SJCRH30 (cell line): ENCODE measurements around the gene ZNG1B. TPM values are rescaled to one million over a fixed set of nuclear protein-coding genes. Genes with fewer than 3 reads are reported as not detected.
"Not testable (repeated sequence)": the region's sequence is repeated elsewhere in the genome, so short reads cannot be mapped to it uniquely, and the experiment has no call there.

Source experiments
- DNase-seq, 2 experiments: peaks; one replicate each; pipeline ENCODE4 v3.0.0-alpha.2; 2015 to 2020
- H3K27ac ChIP-seq: fragments of 250-450 bp; sonication (Bioruptor Pico); 2 replicates; pipeline ENCODE4 v1.5.1; 2020; ENCODE audit warnings: mild to moderate bottlenecking, moderate library complexity
- H3K27me3 ChIP-seq: fragments of 250-450 bp; sonication (Bioruptor Pico); 2 replicates; pipeline ENCODE4 v1.5.1; 2020; ENCODE audit warnings: mild to moderate bottlenecking, moderate library complexity
- H3K36me3 ChIP-seq: fragments of 250-450 bp; sonication (Bioruptor Pico); 2 replicates; pipeline ENCODE4 v1.5.1; 2020; ENCODE audit warnings: mild to moderate bottlenecking, moderate library complexity
- H3K4me1 ChIP-seq: fragments of 250-450 bp; sonication (Bioruptor Pico); 2 replicates; pipeline ENCODE4 v1.5.1; 2020; ENCODE audit warnings: mild to moderate bottlenecking, moderate library complexity
- H3K4me3 ChIP-seq: fragments of 250-450 bp; sonication (Bioruptor Pico); 2 replicates; pipeline ENCODE4 v1.5.1; 2020; ENCODE audit warnings: mild to moderate bottlenecking, moderate library complexity
- H3K9me3 ChIP-seq: fragments of 250-450 bp; sonication (Bioruptor Pico); replicated peaks from 2 replicates; pipeline ENCODE4 v1.5.1; 2020; ENCODE audit warnings: mild to moderate bottlenecking, moderate library complexity
- total RNA-seq: library from RNA; depleted of rRNA; stranded (reverse); fragments of >200 nt; shearing (Covaris generic); gene quantifications from 2 replicates; pipeline ENCODE4 v1.2.3, GENCODE V29; 2014; rRNA removed

Gene ZNG1B
- total RNA-seq, 1 experiment from 2014 or later = 83.1 TPM

GRCh38 chr2:113520837-113521236, 83.3 kb downstream of the ZNG1B start:
- H3K4me3 ChIP-seq, H3K27me3 ChIP-seq, H3K36me3 ChIP-seq, H3K4me1 ChIP-seq, H3K9me3 ChIP-seq: not testable (repeated sequence)
- H3K27ac ChIP-seq = peak overlapping the region; percentile 51
- peak in 1 of 2 experiments; percentile 37 for DNase-seq

- peak in 1 of 2 experiments; percentile 66 for DNase-seq
- H3K9me3 ChIP-seq, H3K4me1 ChIP-seq, H3K27me3 ChIP-seq, H3K36me3 ChIP-seq, H3K4me3 ChIP-seq: not testable (repeated sequence)
- H3K27ac ChIP-seq = peak overlapping the region; percentile 51
These were observed 84.0 kb downstream of the ZNG1B start for GRCh38 chr2:113521492-113521891.

DNA sequence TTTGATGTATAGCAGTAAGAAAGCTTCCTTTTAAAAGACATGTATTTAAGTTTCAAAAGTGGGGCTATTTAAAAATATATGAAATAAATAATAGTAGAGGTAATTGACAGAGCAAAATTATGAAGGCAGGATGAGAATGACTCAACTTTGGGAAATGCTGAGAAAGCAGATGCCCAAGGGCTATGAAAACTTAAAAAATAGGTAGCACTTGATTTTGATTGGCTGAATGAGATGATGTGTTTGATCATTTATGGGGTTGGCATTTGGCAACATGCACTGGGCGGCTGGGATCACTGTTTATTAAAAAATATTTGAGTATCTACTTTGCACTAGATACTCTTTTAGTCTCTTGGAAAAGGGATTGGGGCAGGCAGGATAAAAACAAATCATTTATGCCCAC, 87.5 kb downstream of the ZNG1B start:
- not testable (repeated sequence) for H3K27me3 ChIP-seq, H3K9me3 ChIP-seq, H3K36me3 ChIP-seq, H3K4me3 ChIP-seq, H3K4me1 ChIP-seq, DNase-seq, H3K27ac ChIP-seq

- not testable (repeated sequence) for H3K27ac ChIP-seq, H3K9me3 ChIP-seq, DNase-seq, H3K36me3 ChIP-seq, H3K4me1 ChIP-seq, H3K27me3 ChIP-seq
- peak overlapping the region; percentile 32; the same call in 1 of the 2 replicates for H3K4me3 ChIP-seq
These were observed 90.0 kb downstream of the ZNG1B start for GRCh38 chr2:113527350-113528045.

GRCh38 chr2:113528126-113528525, 90.6 kb downstream of the ZNG1B start:
- not testable (repeated sequence) for H3K27ac ChIP-seq, H3K27me3 ChIP-seq, H3K36me3 ChIP-seq, H3K4me1 ChIP-seq, H3K9me3 ChIP-seq, H3K4me3 ChIP-seq
- peak in 1 of 2 experiments; percentile 18 for DNase-seq

DNA sequence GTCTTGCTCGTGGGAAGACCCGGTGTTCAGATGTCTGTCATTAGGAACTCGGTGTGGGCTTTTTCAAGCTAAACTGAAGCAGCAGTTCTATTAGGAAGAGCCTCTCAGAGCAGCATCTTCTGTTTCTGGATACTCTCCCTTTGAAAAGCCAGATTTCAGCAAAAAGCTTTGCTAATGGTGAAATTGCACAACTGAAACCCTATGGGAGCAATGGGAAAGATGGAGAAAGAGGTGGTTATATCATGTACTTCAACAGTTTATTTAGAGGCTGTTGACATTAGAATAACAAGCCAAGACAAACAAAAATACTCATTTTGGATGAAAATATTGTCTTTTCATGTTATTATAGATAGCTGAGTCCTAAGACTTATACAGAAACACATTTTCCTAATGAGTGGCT, 91.4 kb downstream of the ZNG1B start:
- not testable (repeated sequence) for H3K27me3 ChIP-seq, DNase-seq, H3K4me3 ChIP-seq, H3K36me3 ChIP-seq, H3K4me1 ChIP-seq, H3K27ac ChIP-seq, H3K9me3 ChIP-seq

DNA sequence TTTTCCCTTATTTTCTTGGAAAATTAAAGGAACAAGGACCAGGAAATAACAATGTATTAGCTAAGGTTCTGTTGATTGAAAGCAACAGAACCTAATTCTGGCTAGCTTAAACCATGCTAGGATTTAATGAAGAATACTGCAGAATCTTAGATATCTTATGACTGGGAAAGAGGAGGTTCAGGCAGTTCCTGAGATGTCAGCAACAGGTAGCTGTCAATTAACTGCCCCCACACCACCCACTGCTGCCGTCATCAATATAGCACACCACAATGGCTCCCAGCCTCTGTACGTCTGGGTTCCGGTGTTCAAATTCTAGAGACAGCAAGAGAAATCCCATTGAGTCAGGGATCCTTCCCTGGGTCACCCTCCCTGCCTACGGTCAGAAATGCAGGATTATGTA, 95.5 kb downstream of the ZNG1B start:
- not testable (repeated sequence) for H3K27ac ChIP-seq, H3K4me1 ChIP-seq, H3K36me3 ChIP-seq, H3K9me3 ChIP-seq, DNase-seq, H3K4me3 ChIP-seq, H3K27me3 ChIP-seq

GRCh38 chr2:113536573-113536972, 99.1 kb downstream of the ZNG1B start:
- not testable (repeated sequence) for H3K27ac ChIP-seq, H3K27me3 ChIP-seq, H3K9me3 ChIP-seq, DNase-seq, H3K36me3 ChIP-seq, H3K4me1 ChIP-seq, H3K4me3 ChIP-seq

GRCh38 chr2:113540834-113541203, 103.3 kb downstream of the ZNG1B start:
- not testable (repeated sequence) for H3K36me3 ChIP-seq, H3K27me3 ChIP-seq, H3K27ac ChIP-seq, H3K4me1 ChIP-seq, H3K9me3 ChIP-seq
- peak overlapping the region; percentile 96 for H3K4me3 ChIP-seq
- DNase-seq = peak in 1 of 2 experiments; percentile 3

DNA sequence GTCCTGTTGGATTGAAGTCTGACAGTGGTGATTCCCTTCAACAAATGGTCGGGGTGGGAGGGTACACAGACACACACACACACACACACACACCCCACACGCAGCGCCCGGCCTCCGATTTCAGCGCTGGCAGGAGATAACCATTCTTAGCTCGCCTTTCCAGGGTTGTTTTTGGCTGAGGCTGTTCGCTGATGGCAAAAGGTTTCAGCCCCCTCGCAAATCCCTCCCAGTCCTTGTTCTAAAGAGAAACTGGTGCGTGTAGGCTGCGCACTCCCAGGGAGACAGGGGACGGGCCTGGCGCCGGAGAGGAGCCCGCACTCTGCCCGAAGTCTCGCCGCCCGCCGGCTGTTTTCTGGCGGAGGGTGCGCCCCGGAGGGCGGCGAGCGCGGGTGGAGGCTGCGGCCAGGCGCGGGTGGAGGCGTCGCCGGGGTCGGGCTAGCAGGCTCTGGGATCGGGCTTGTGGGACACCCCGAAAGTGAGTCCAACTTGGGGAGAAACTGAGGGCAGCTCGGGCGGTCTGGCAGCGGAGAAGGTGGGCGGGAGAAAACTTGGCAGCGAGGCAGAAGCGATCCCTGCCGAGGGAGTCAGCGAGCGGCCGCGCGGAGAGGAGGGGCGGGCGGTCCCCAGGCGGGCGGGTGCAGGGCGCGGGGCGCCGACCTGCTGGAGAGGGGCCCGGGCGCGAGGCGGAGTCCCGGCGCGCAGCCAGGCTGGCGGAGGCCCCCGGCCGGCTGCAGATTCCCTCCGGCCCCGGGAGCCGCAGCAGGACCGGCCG, 103.9 kb downstream of the ZNG1B start:
- H3K4me3 ChIP-seq = peak overlapping the region; percentile 96
- not testable (repeated sequence) for H3K9me3 ChIP-seq, H3K36me3 ChIP-seq, H3K4me1 ChIP-seq, H3K27me3 ChIP-seq
- DNase-seq = peak; percentile 75 to 79
- peak overlapping the region; percentile 89 for H3K27ac ChIP-seq

DNA sequence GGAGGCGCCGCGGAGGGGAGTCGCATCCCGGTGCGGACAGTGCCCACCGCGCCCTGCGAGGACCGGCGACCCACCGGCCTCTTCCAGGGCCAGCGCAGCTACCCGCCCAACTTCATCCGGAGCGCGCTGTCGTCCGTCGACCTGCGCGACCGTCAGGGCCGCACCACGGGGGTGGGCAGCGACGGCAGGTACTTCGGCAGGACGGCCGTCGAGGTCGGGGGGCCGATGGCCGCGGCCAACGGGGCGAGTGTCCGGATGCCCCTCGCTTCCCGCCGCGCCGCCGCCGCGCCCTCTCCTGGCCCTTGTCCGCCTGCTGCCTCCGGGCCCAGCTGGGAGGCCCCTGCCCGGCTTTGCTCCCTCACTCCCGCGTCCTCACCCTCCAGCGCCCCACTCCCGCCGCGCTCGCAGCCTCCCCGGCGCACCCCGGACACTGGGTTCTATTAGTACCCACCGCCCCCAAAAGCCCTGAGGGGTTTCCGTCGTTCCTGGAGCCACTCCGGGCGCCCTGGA, 104.5 kb downstream of the ZNG1B start:
- not testable (repeated sequence) for H3K27me3 ChIP-seq, H3K9me3 ChIP-seq, H3K4me1 ChIP-seq, H3K36me3 ChIP-seq
- peak; percentile 21 to 27 for DNase-seq
- Histone ChIP-seq H3K4me3 (peak overlapping the region; percentile 96), H3K27ac (peak overlapping the region; percentile 28; the same call in 1 of the 2 replicates)

GRCh38 chr2:113542529-113542928, 105.0 kb downstream of the ZNG1B start:
- not testable (repeated sequence) for H3K27ac ChIP-seq, H3K4me1 ChIP-seq, H3K36me3 ChIP-seq, H3K9me3 ChIP-seq, H3K27me3 ChIP-seq
- DNase-seq = peak in 1 of 2 experiments; percentile 1
- peak overlapping the region; percentile 96 for H3K4me3 ChIP-seq

Other genes with a start within 250 kb of the ZNG1B start
- 0.99 and 1.3 TPM in 2 replicates for gene PAX8, start 158.8 kb upstream of the ZNG1B start, total RNA-seq
- gene FOXD4L1, start 61.0 kb downstream of the ZNG1B start, total RNA-seq = 0.43 and 1.0 TPM in 2 replicates
- gene RABL2A, start 189.6 kb downstream of the ZNG1B start, total RNA-seq = 5.2 and 7.5 TPM in 2 replicates